IMR-90 (cell line): ENCODE measurements around the gene TNFAIP6. TPM values are rescaled to one million over a fixed set of nuclear protein-coding genes. Genes with fewer than 3 reads are reported as not detected.

ENCODE experiments used
- ATAC-seq: fragments of 200-7000 bp; cut with Tn5 transposase; 2 replicates; pipeline ENCODE4 v1.9.1; 2020; ENCODE audit warnings: low read depth, mild to moderate bottlenecking, moderate library complexity
- BruUV-seq: library from RNA; stranded (reverse); fragments of 400-500 nt; replicated peaks from 2 replicates; lab custom pipeline; 2021; lab: Mats Ljungman, UMichigan
- CTCF ChIA-PET: fragments of 300-600 bp; formaldehyde crosslinking; extraction: SDS; loops from one replicate; lab custom pipeline; 2021; ENCODE audit warnings: antibody characterized with exemption; lab: Yijun Ruan, JAX
- POLR2A ChIA-PET: fragments of 300-600 bp; sonication (Branson Sonifier 250); formaldehyde crosslinking; loops from one replicate; lab custom pipeline; 2022; ENCODE audit warnings: antibody characterized with exemption; ENCODE audit not compliant: unreplicated experiment; lab: Charles Lee
- DNase-seq: peaks from one replicate; pipeline ENCODE4 v3.0.0; 2013
- H2AFZ ChIP-seq: replicated peaks from 2 replicates; pipeline ENCODE3; 2013; ENCODE audit warnings: low read length, mild to moderate bottlenecking; ENCODE audit not compliant: poor library complexity
- H2AK5ac ChIP-seq: 2 replicates; pipeline ENCODE4 v1.6.1; 2013; ENCODE audit warnings: low read depth, low read length, inconsistent platforms
- H2AK9ac ChIP-seq: replicated peaks from 2 replicates; pipeline ENCODE3; 2013; ENCODE audit warnings: mild to moderate bottlenecking, low read depth, low read length, moderate library complexity; ENCODE audit not compliant: poor library complexity
- H2BK120ac ChIP-seq: 2 replicates; pipeline ENCODE4 v1.6.1; 2013; ENCODE audit warnings: low read depth, low read length, inconsistent platforms
- H2BK15ac ChIP-seq: 3 replicates; pipeline ENCODE4 v1.6.1; 2013; ENCODE audit warnings: low read depth, low read length, inconsistent platforms
- H2BK20ac ChIP-seq: 2 replicates; pipeline ENCODE4 v1.6.1; 2013; ENCODE audit warnings: low read depth, mild to moderate bottlenecking, inconsistent platforms, low read length, moderate library complexity
- H2BK5ac ChIP-seq: 2 replicates; pipeline ENCODE4 v1.6.1; 2013; ENCODE audit warnings: mild to moderate bottlenecking, low read depth, low read length, inconsistent platforms; ENCODE audit not compliant: poor library complexity, severe bottlenecking
- H3K14ac ChIP-seq: replicated peaks from 2 replicates; pipeline ENCODE4 v1.6.1; 2013; ENCODE audit warnings: low read depth, low read length, inconsistent platforms
- H3K18ac ChIP-seq: 2 replicates; pipeline ENCODE4 v1.6.1; 2013; ENCODE audit warnings: low read depth, low read length, control low read depth
- H3K23ac ChIP-seq: 2 replicates; pipeline ENCODE4 v1.6.1; 2013; ENCODE audit warnings: low read depth, low read length, inconsistent platforms
- H3K27ac ChIP-seq: 2 replicates; pipeline ENCODE4 v1.5.1; 2013; ENCODE audit warnings: mild to moderate bottlenecking, control low read depth, low read length; ENCODE audit not compliant: insufficient read depth
- H3K27me3 ChIP-seq: 2 replicates; pipeline ENCODE4 v1.6.1; 2013; ENCODE audit warnings: low read length; ENCODE audit not compliant: control insufficient read depth, insufficient read depth
- H3K36me3 ChIP-seq: 2 replicates; pipeline ENCODE4 v1.6.1; 2013; ENCODE audit warnings: low read length, mixed read lengths; ENCODE audit not compliant: control insufficient read depth, insufficient read depth
- H3K4ac ChIP-seq: 2 replicates; pipeline ENCODE4 v1.6.1; 2013; ENCODE audit warnings: low read depth, low read length, inconsistent platforms
- H3K4me1 ChIP-seq: 2 replicates; pipeline ENCODE4 v1.6.1; 2013; ENCODE audit warnings: low read length, mixed read lengths; ENCODE audit not compliant: control insufficient read depth, insufficient read depth
- H3K4me2 ChIP-seq: 2 replicates; pipeline ENCODE4 v1.6.1; 2013; ENCODE audit warnings: low read depth, mild to moderate bottlenecking, control low read depth, low read length, moderate library complexity
- H3K4me3 ChIP-seq: 2 replicates; pipeline ENCODE4 v1.5.1; 2013; ENCODE audit warnings: low read depth, mild to moderate bottlenecking, control low read depth, low read length, moderate library complexity; ENCODE audit not compliant: insufficient read depth
- H3K56ac ChIP-seq: 2 replicates; pipeline ENCODE4 v1.6.1; 2013; ENCODE audit warnings: low read length, inconsistent platforms; ENCODE audit not compliant: insufficient read depth; ENCODE audit errors: extremely low read depth
- H3K79me1 ChIP-seq, 2 experiments: 2 replicates each; pipeline ENCODE4 v1.6.1; 2013; ENCODE audit warnings: low read length in 2 of 2, inconsistent platforms in 1 of 2, low read depth in 1 of 2
- H3K9ac ChIP-seq: 2 replicates; pipeline ENCODE4 v1.6.1; 2013; ENCODE audit warnings: low read depth, low read length, control low read depth
- H3K9me1 ChIP-seq: 2 replicates; pipeline ENCODE4 v1.6.1; 2013; ENCODE audit warnings: low read length, inconsistent platforms; ENCODE audit not compliant: insufficient read depth
- H3K9me3 ChIP-seq: 2 replicates; pipeline ENCODE4 v1.6.1; 2013; ENCODE audit warnings: low read length; ENCODE audit not compliant: control insufficient read depth, insufficient read depth
- H4K20me1 ChIP-seq: 2 replicates; pipeline ENCODE4 v1.6.1; 2013; ENCODE audit warnings: low read length, inconsistent platforms; ENCODE audit not compliant: insufficient read depth
- H4K5ac ChIP-seq: 2 replicates; pipeline ENCODE4 v1.6.1; 2013; ENCODE audit warnings: mild to moderate bottlenecking, low read depth, low read length, control low read depth
- H4K8ac ChIP-seq, 2 experiments: 2 replicates each; pipeline ENCODE4 v1.6.1; 2013; ENCODE audit warnings: low read depth in 2 of 2, low read length in 2 of 2, control low read depth in 1 of 2, inconsistent platforms in 1 of 2
- H4K91ac ChIP-seq: 2 replicates; pipeline ENCODE4 v1.6.1; 2013; ENCODE audit warnings: low read depth, low read length, inconsistent platforms; ENCODE audit not compliant: insufficient read depth
- BHLHE40 ChIP-seq: fragments of 150-350 bp; IDR thresholded peaks from 2 replicates; pipeline ENCODE4 v1.6.1; 2016; ENCODE audit warnings: mild to moderate bottlenecking, low read depth, low read length
- CEBPB ChIP-seq: IDR thresholded peaks from 2 replicates; pipeline ENCODE4 v1.6.1; 2012; ENCODE audit warnings: low read depth, low read length, improper control_type of control experiment
- CHD1 ChIP-seq: IDR thresholded peaks from 2 replicates; pipeline ENCODE4 v1.6.1; 2012; ENCODE audit warnings: low read depth, low read length, improper control_type of control experiment
- FOS ChIP-seq: fragments of 150-350 bp; IDR thresholded peaks from 2 replicates; pipeline ENCODE4 v1.6.1; 2016; ENCODE audit warnings: low read depth, low read length
- MAFK ChIP-seq: IDR thresholded peaks from 2 replicates; pipeline ENCODE4 v1.6.1; 2012; ENCODE audit warnings: low read depth, low read length, improper control_type of control experiment
- MAZ ChIP-seq: IDR thresholded peaks from 2 replicates; pipeline ENCODE4 v1.6.1; 2012; ENCODE audit warnings: low read depth, mild to moderate bottlenecking, low read length, improper control_type of control experiment, moderate library complexity, borderline replicate concordance
- MXI1 ChIP-seq: IDR thresholded peaks from 2 replicates; pipeline ENCODE4 v1.6.1; 2012; ENCODE audit warnings: low read depth, mild to moderate bottlenecking, low read length, moderate library complexity, borderline replicate concordance
- NFE2L2 ChIP-seq: fragments of 150-350 bp; IDR thresholded peaks from 2 replicates; pipeline ENCODE4 v1.6.1; 2016; ENCODE audit warnings: low read depth, mild to moderate bottlenecking, low read length
- POLR2A ChIP-seq: IDR thresholded peaks from 2 replicates; pipeline ENCODE4 v1.6.1; 2012; ENCODE audit warnings: mild to moderate bottlenecking, low read depth, low read length
- RAD21 ChIP-seq: IDR thresholded peaks from 2 replicates; pipeline ENCODE4 v1.6.1; 2012; ENCODE audit warnings: low read length, improper control_type of control experiment
- RCOR1 ChIP-seq: IDR thresholded peaks from 2 replicates; pipeline ENCODE4 v1.6.1; 2012; ENCODE audit warnings: mild to moderate bottlenecking, low read length, improper control_type of control experiment; ENCODE audit not compliant: insufficient replicate concordance
- RFX5 ChIP-seq: IDR thresholded peaks from 2 replicates; pipeline ENCODE4 v1.8.0; 2012; ENCODE audit warnings: low read depth, mild to moderate bottlenecking, low read length, moderate library complexity
- SMC3 ChIP-seq: fragments of 150-350 bp; IDR thresholded peaks from 2 replicates; pipeline ENCODE4 v1.6.1; 2016; ENCODE audit warnings: low read depth, mild to moderate bottlenecking, antibody characterized with exemption, low read length, moderate library complexity
- WGBS, 2 experiments: methylation state at CpG; one replicate each; pipeline versions ENCODE4 v1.1.5 to v1.1.7; 2013; ENCODE audit warnings: missing lambda C conversion rate in 2 of 2; ENCODE audit not compliant: insufficient read length in 1 of 2; ENCODE audit errors: extremely low coverage in 2 of 2; 5-methylcytosine and 5-hydroxymethylcytosine counted together
- dilution Hi-C: fragments of 300-500 bp; cut with HindIII; formaldehyde crosslinking; loops from one replicate; pipeline ENCODE4 v1.14.3; 2018; ENCODE audit warnings: low sequenced_read_pairs; ENCODE audit not compliant: unreplicated experiment
- in situ Hi-C: fragments of 300-500 bp; cut with MboI; formaldehyde crosslinking; loops from 3 replicates; pipeline ENCODE4 v1.14.3; 2019; ENCODE audit warnings: low sequenced_read_pairs, inconsistent platforms, mixed read lengths
- intact Hi-C: fragments of 100-400 bp; cut with micrococcal nuclease; formaldehyde crosslinking; loops from 2 replicates; pipeline ENCODE4 v1.10.0; 2022
- polyA plus RNA-seq, 3 experiments: library from polyadenylated mRNA; depleted of rRNA; stranded (reverse); fragments of >200 nt; gene quantifications; 2 replicates each; pipeline ENCODE4 v1.2.3, GENCODE V29; 2012; ENCODE audit warnings: low replicate concordance in 1 of 3
- total RNA-seq: library from RNA; depleted of rRNA; stranded (reverse); fragments of >200 nt; gene quantifications from 2 replicates; pipeline ENCODE4 v1.2.3, GENCODE V29; 2012
- TF ChIP-seq, protein P1 (sequence below): fragments of 150-350 bp; IDR thresholded peaks from 2 replicates; pipeline ENCODE4 v1.6.1; 2017; ENCODE audit warnings: mild to moderate bottlenecking, antibody characterized with exemption, low read length, low read depth
- TF ChIP-seq, protein P2 (sequence below): conservative IDR thresholded peaks from 2 replicates; pipeline ENCODE4 v1.5.1; 2012; ENCODE audit warnings: mild to moderate bottlenecking, low read depth, low read length, improper control_type of control experiment
- TF ChIP-seq, protein P3 (sequence below): fragments of 150-350 bp; IDR thresholded peaks from 2 replicates; pipeline ENCODE4 v1.6.1; 2016; ENCODE audit warnings: low read depth, mild to moderate bottlenecking, low read length, moderate library complexity, borderline replicate concordance

The TNFAIP6 gene
- total and polyA plus RNA-seq, 2 of the 4 experiments (the other 2 are of a cell fraction) = 1.8 to 2.9 TPM

DNA sequence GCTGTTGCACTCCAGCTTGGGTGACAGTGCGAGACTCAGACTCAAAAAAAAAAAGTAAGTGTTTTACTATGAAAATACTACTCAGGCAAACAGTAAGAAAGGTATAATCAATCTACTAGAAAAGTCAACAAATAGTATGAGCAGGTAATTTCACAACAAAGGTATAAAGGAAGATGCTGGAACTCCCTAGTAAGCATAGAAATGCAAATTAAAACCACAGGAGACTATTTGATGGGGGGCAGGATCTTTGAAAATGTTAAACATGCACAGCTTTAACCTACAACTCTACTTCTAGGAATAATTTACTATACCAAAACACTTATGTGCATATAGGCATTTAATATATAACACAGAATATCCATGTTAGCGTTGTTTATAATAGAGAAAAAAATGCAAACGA, 24.3 kb upstream of the TNFAIP6 start:
- no TSS peak for BruUV-seq
- H3K36me3 ChIP-seq = no peaks in the 10 kb centered on the region

More for the DNA sequence above, 24.3 kb upstream of the TNFAIP6 start:
- WGBS, 2 experiments = no CpG with 5 or more reads among the region's 3 CpGs
- no peak overlapping the region for H2AK5ac ChIP-seq
- H3K4me2 ChIP-seq = no peak overlapping the region
- H3K4me1 ChIP-seq = peaks cover 3% of the 10 kb centered on the region
- H4K20me1 ChIP-seq = no peaks in the 10 kb centered on the region
- H4K8ac ChIP-seq = no peak overlapping the region
- no peak overlapping the region for H3K14ac ChIP-seq
- no peak overlapping the region for H3K56ac ChIP-seq
- H3K9me1 ChIP-seq = peaks cover 6% of the 10 kb centered on the region; the same call in 1 of the 2 replicates
- intact Hi-C loops (no loop called here), in situ Hi-C loops (no loop called here), dilution Hi-C loops (no loop called here)
- no peak overlapping the region for H2BK120ac ChIP-seq
- ChIA-PET CTCF (no interaction called here), POLR2A (no interaction called here)
- no peak overlapping the region for H2BK15ac ChIP-seq
- H3K27ac ChIP-seq = no peak overlapping the region
- no peak overlapping the region for H3K23ac ChIP-seq
- no peak overlapping the region for H3K4ac ChIP-seq
- no peaks in the 10 kb centered on the region for H3K79me1 ChIP-seq
- H4K91ac ChIP-seq = no peak overlapping the region
- H3K4me3 ChIP-seq = no peak overlapping the region
- H3K9ac ChIP-seq = no peak overlapping the region
- H4K5ac ChIP-seq = no peak overlapping the region
- DNase-seq (no peak), ATAC-seq (no peak)
- no peak overlapping the region for H2AFZ ChIP-seq
- TF ChIP-seq FOS (no peak), RAD21 (no peak), POLR2A (no peak), CHD1 (no peak), NFE2L2 (no peak), MAFK (no peak), RFX5 (no peak), BHLHE40 (no peak), RCOR1 (no peak), MAZ (no peak), SMC3 (no peak), MXI1 (no peak), CEBPB (no peak)
- TF ChIP-seq, protein P1, sequence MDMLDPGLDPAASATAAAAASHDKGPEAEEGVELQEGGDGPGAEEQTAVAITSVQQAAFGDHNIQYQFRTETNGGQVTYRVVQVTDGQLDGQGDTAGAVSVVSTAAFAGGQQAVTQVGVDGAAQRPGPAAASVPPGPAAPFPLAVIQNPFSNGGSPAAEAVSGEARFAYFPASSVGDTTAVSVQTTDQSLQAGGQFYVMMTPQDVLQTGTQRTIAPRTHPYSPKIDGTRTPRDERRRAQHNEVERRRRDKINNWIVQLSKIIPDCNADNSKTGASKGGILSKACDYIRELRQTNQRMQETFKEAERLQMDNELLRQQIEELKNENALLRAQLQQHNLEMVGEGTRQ = no peak
- TF ChIP-seq, protein P2, sequence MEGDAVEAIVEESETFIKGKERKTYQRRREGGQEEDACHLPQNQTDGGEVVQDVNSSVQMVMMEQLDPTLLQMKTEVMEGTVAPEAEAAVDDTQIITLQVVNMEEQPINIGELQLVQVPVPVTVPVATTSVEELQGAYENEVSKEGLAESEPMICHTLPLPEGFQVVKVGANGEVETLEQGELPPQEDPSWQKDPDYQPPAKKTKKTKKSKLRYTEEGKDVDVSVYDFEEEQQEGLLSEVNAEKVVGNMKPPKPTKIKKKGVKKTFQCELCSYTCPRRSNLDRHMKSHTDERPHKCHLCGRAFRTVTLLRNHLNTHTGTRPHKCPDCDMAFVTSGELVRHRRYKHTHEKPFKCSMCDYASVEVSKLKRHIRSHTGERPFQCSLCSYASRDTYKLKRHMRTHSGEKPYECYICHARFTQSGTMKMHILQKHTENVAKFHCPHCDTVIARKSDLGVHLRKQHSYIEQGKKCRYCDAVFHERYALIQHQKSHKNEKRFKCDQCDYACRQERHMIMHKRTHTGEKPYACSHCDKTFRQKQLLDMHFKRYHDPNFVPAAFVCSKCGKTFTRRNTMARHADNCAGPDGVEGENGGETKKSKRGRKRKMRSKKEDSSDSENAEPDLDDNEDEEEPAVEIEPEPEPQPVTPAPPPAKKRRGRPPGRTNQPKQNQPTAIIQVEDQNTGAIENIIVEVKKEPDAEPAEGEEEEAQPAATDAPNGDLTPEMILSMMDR = no peak
- TF ChIP-seq, protein P3, sequence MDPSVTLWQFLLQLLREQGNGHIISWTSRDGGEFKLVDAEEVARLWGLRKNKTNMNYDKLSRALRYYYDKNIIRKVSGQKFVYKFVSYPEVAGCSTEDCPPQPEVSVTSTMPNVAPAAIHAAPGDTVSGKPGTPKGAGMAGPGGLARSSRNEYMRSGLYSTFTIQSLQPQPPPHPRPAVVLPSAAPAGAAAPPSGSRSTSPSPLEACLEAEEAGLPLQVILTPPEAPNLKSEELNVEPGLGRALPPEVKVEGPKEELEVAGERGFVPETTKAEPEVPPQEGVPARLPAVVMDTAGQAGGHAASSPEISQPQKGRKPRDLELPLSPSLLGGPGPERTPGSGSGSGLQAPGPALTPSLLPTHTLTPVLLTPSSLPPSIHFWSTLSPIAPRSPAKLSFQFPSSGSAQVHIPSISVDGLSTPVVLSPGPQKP = no peak
- no peak overlapping the region for H3K18ac ChIP-seq
- H2BK5ac ChIP-seq = no peak overlapping the region
- H3K9me3 ChIP-seq = no peaks in the 10 kb centered on the region
- H2BK20ac ChIP-seq = no peak overlapping the region
- no peaks in the 10 kb centered on the region for H3K27me3 ChIP-seq
- H2AK9ac ChIP-seq = no peak overlapping the region
